Gastrocnemius medialis (tissue), 4 donors: ENCODE data around the gene MSANTD2. TPM values are rescaled to one million over a fixed set of nuclear protein-coding genes. Genes with fewer than 3 reads are reported as not detected.

Source experiments
- ATAC-seq, 2 donors: fragments of 150-250 bp; one replicate each; pipeline ENCODE4 v1.9.1; 2016
- DNase-seq, 2 donors: peaks; one replicate each; pipeline ENCODE4 v3.0.0-alpha.2; 2019
- H3K27ac ChIP-seq, 4 donors: fragments of 200-600 bp; sonication (generic); 1 replicate in 1 of 4; 2 replicates in 3 of 4; pipeline ENCODE4 v1.5.1; 2016 to 2018; ENCODE audit warnings: mild to moderate bottlenecking in 2 of 4, moderate library complexity in 1 of 4
- H3K27me3 ChIP-seq, 3 donors: fragments of 200-600 bp; sonication (generic) in 2 of 3; 1 replicate in 1 of 3; 2 replicates in 2 of 3; pipeline versions ENCODE4 v1.5.1 to v1.6.0; 2016 to 2019; ENCODE audit warnings: mild to moderate bottlenecking in 1 of 3, moderate library complexity in 1 of 3
- H3K36me3 ChIP-seq, 2 donors: fragments of 200-600 bp; sonication (generic) in 1 of 2; one replicate each; pipeline ENCODE4 v1.5.1; 2017 to 2018
- H3K4me1 ChIP-seq, 2 donors: fragments of 200-600 bp; sonication (generic) in 1 of 2; one replicate each; pipeline ENCODE4 v1.5.1; 2016 to 2017; ENCODE audit warnings: mild to moderate bottlenecking in 2 of 2
- H3K4me3 ChIP-seq, 4 donors: fragments of 200-600 bp; sonication (generic) in 3 of 4; 1 replicate in 1 of 4; 2 replicates in 3 of 4; pipeline ENCODE4 v1.5.1; 2016 to 2019; ENCODE audit warnings: mild to moderate bottlenecking in 2 of 4
- H3K9me3 ChIP-seq, 3 donors: fragments of 200-600 bp; sonication (generic) in 2 of 3; 1 replicate in 1 of 3; 2 replicates in 2 of 3; pipeline ENCODE4 v1.5.1; 2016 to 2019
- POLR2A ChIP-seq, 2 donors: fragments of 450-650 bp; IDR thresholded peaks; one replicate each; pipeline ENCODE4 v1.6.1; 2017; ENCODE audit warnings: antibody characterized with exemption in 2 of 2, mild to moderate bottlenecking in 2 of 2, moderate library complexity in 2 of 2
- in situ Hi-C, 4 donors: fragments of 200-750 bp; cut with MboI; loops; one replicate each; pipeline versions ENCODE4 v1.15.0 to v1.8.0; 2017; ENCODE audit warnings: low sequenced_read_pairs in 4 of 4
- intact Hi-C: fragments of 100-400 bp; cut with DNase I; formaldehyde crosslinking; loops from one replicate; pipeline ENCODE4 v1.15.1; 2023; ENCODE audit warnings: low total_unique reads
- total RNA-seq, 4 donors: library from RNA; depleted of rRNA; stranded (reverse); fragments of >200 nt; gene quantifications; one replicate each; pipeline versions ENCODE4 v1.1.0 to v1.2.3, GENCODE V29; 2016
- TF ChIP-seq, protein P1 (sequence below), 5 experiments: fragments of 450-650 bp in 3 of 5; fragments of 200-600 bp in 2 of 5; sonication (generic) in 2 of 5; IDR thresholded peaks in 4 of 5; conservative IDR thresholded peaks in 1 of 5; 1 replicate in 4 of 5; 2 replicates in 1 of 5; pipeline ENCODE4 v1.5.1; 2016 to 2019; ENCODE audit warnings: antibody characterized with exemption in 5 of 5, mild to moderate bottlenecking in 3 of 5, moderate library complexity in 3 of 5

The MSANTD2 gene
- total RNA-seq, 4 donors from 2014 or later = 3.3 to 5.1 (median 3.8) TPM

- ATAC-seq (no peak), DNase-seq (no peak)
- Histone ChIP-seq H3K4me3 (no peak overlapping the region), H3K4me1 (no peaks in the 10 kb centered on the region), H3K27me3 (no peaks in the 10 kb centered on the region), H3K27ac (no peak overlapping the region), H3K9me3 (no peaks in the 10 kb centered on the region), H3K36me3 (no peaks in the 10 kb centered on the region)
- in situ Hi-C loops = loop anchor here in 3 of 4 donors (10.0 kb wide), 3 partner anchors 66 to 166 kb away; partner anchors contain the start of genes ESAM (in 1 of the 3), SIAE (in 1 of the 3) and SPA17 (in 1 of the 3)
- intact Hi-C loops = no loop called here
- TF ChIP-seq, protein P1, sequence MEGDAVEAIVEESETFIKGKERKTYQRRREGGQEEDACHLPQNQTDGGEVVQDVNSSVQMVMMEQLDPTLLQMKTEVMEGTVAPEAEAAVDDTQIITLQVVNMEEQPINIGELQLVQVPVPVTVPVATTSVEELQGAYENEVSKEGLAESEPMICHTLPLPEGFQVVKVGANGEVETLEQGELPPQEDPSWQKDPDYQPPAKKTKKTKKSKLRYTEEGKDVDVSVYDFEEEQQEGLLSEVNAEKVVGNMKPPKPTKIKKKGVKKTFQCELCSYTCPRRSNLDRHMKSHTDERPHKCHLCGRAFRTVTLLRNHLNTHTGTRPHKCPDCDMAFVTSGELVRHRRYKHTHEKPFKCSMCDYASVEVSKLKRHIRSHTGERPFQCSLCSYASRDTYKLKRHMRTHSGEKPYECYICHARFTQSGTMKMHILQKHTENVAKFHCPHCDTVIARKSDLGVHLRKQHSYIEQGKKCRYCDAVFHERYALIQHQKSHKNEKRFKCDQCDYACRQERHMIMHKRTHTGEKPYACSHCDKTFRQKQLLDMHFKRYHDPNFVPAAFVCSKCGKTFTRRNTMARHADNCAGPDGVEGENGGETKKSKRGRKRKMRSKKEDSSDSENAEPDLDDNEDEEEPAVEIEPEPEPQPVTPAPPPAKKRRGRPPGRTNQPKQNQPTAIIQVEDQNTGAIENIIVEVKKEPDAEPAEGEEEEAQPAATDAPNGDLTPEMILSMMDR (IDR thresholded peaks at IDR 0.05 in 4 of 5, conservative IDR thresholded peaks at IDR 0.05 in 1 of 5) = no peak
- no peak for TF ChIP-seq POLR2A (IDR thresholded peaks at IDR 0.05)
Measured at GRCh38 chr11:124830749-124831148, 30.5 kb upstream of the MSANTD2 start.

DNA sequence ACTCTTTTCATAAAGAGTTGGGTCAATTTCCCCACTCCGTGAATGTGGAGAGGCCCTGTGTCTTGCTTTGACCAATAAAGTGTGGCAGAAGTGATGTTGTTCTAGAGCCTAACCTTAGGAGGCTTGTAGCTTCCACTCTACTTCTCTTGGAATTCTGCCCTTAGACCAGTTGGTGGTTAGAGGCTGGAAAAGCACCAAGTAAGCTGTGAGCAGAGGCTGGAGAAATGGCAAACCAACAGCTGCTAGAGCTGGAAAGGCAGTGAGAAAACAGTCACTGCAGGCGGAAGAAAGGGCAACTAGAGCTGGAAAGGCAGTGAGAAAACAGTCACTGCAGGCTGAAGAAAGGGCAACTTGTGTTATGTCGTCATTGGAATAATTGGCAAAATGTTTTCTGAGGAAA, 29.8 kb upstream of the MSANTD2 start:
- Histone ChIP-seq H3K27ac (no peak overlapping the region), H3K27me3 (no peaks in the 10 kb centered on the region), H3K9me3 (no peaks in the 10 kb centered on the region), H3K4me3 (no peak overlapping the region), H3K36me3 (no peaks in the 10 kb centered on the region), H3K4me1 (no peaks in the 10 kb centered on the region)
- no peak for ATAC-seq
- no peak for TF ChIP-seq POLR2A (IDR thresholded peaks at IDR 0.05)
- intact Hi-C loops = no loop called here
- in situ Hi-C loops = loop anchor here in 3 of 4 donors (10.0 kb wide), 3 partner anchors 65 to 165 kb away; partner anchors contain the start of genes ESAM (in 1 of the 3), SIAE (in 1 of the 3) and SPA17 (in 1 of the 3)
- DNase-seq = no peak

- in situ Hi-C loops = no loop called here
- DNase-seq = no peak
- H3K27me3 ChIP-seq = no peaks in the 10 kb centered on the region
- H3K4me1 ChIP-seq = no peaks in the 10 kb centered on the region
- no peak overlapping the region for H3K4me3 ChIP-seq
- H3K9me3 ChIP-seq = no peaks in the 10 kb centered on the region
- no peak for ATAC-seq
- TF ChIP-seq, protein P1 (IDR thresholded peaks at IDR 0.05 in 4 of 5, conservative IDR thresholded peaks at IDR 0.05 in 1 of 5) = no peak
- TF ChIP-seq POLR2A (IDR thresholded peaks at IDR 0.05) = no peak
- H3K36me3 ChIP-seq = no peaks in the 10 kb centered on the region
- H3K27ac ChIP-seq = no peak overlapping the region
- intact Hi-C loops = no loop called here
Measured at GRCh38 chr11:124825876-124826275, 25.7 kb upstream of the MSANTD2 start.

DNA sequence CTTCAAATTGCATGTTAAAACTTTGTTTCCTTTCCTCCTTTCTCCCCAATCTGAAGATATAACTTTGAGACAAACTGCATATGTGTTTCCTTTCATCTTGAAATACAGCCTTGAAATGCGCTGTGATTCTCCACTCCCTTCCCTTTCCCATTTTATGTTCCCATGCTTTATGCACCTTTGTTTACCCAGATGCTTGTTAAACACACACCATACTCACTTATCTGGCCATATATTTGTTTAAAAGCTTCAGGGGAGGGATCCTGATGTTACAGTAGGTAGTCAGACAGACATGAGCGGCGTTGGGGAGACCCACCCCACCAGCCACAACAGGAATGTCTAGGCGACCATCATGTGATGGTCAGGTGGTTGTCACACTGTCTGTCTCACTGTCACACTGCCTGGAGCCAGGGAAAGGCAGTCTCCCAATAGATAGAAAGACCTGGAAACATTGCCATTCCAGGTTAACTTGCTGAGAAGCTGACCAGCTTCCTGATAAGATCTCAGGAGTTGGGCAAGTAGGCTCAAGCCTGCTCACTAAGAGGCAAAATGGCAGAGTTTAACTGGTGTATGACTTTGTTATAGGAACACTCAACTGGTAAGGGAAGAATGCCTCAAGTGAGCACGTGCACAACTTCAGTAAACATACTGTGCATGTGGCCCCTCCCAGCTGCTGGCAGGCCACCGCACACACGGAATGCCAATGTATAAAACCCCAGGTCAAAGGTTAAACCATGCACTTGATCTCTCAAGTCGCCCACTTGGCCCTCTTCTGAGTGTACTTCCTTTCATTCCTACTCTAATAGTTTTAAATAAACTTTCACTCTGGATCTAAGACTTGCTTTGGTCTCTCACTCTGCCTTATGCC, 23.5 kb upstream of the MSANTD2 start:
- in situ Hi-C loops (no loop called here), intact Hi-C loops (no loop called here)
- H3K36me3 ChIP-seq = no peaks in the 10 kb centered on the region
- TF ChIP-seq, protein P1 (IDR thresholded peaks at IDR 0.05 in 4 of 5, conservative IDR thresholded peaks at IDR 0.05 in 1 of 5) = no peak
- no peak for TF ChIP-seq POLR2A (IDR thresholded peaks at IDR 0.05)
- H3K9me3 ChIP-seq = no peaks in the 10 kb centered on the region
- DNase-seq = no peak
- no peak for ATAC-seq
- no peak overlapping the region for H3K27ac ChIP-seq
- H3K27me3 ChIP-seq = no peaks in the 10 kb centered on the region
- H3K4me1 ChIP-seq = no peaks in the 10 kb centered on the region
- H3K4me3 ChIP-seq = no peak overlapping the region

DNA sequence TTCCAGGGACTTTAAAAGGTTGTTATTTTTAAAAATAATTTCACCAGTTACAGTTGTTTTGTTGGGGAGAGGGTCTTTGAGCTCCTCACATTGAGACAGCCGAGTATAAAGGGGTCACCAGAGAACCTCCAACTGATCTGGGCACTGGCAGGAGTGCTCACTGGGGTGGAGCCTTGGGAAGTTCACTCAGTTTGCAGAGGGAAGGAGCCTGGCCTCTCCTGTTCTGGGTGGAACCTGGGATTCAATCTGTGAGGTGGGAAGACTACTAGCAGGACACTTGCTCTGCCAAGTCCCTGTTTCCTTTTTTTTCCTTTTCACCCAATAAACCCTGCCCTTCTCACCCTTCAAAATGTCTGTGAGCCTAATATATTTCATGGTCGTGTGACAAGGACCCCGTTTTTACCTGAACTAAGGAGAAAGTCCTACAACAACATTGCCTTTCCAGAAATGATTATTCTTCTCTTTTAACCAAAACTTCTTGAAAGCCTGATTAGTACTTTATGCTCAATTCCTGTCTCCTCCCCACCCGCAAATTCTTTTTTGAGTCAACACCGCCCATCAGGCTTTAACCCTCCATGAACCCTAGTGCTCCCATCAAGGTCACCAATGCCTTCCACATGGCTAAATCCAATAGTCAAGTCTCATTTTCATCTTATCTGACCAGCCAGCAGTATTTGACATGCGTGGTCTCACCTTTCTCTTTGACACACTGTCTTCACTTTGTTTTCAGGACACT, 22.0 kb upstream of the MSANTD2 start:
- Histone ChIP-seq H3K9me3 (no peaks in the 10 kb centered on the region), H3K4me1 (no peaks in the 10 kb centered on the region), H3K27me3 (peaks cover 0 to 3% (median 0%) of the 10 kb centered on the region in 3 donors), H3K4me3 (no peak overlapping the region), H3K36me3 (no peaks in the 10 kb centered on the region), H3K27ac (no peak overlapping the region)
- no peak for DNase-seq
- in situ Hi-C loops (no loop called here), intact Hi-C loops (no loop called here)
- ATAC-seq = no peak
- TF ChIP-seq, protein P1 (IDR thresholded peaks at IDR 0.05 in 4 of 5, conservative IDR thresholded peaks at IDR 0.05 in 1 of 5) = no peak
- TF ChIP-seq POLR2A (IDR thresholded peaks at IDR 0.05) = no peak
